Measurements from ENCODE around the gene NDUFS4.

- TF ChIP-seq CTCF (IDR thresholded peaks at IDR 0.05) = no peak
- no peak for TF ChIP-seq ZFX (IDR thresholded peaks at IDR 0.05; ENCODE audit: borderline replicate concordance)
These were observed 13.2 kb upstream of the NDUFS4 start for GRCh38 chr5:53547226-53547625.

All from 22Rv1 (cell line).